Stomach (tissue), 9 donors: Measurements from ENCODE around the gene LRIG2. TPM values are rescaled to one million over a fixed set of nuclear protein-coding genes. Genes with fewer than 3 reads are reported as not detected.

Experiments
- DNase-seq, 2 donors: peaks; one replicate each; pipeline versions ENCODE4 v3.0.0 to v3.0.0-alpha.2; 2013 to 2019
- H3K27ac ChIP-seq, 5 donors: fragments of 200-600 bp in 4 of 5; sonication (generic) in 4 of 5; one replicate each; pipeline ENCODE4 v1.5.1; 2013 to 2019; ENCODE audit warnings: mild to moderate bottlenecking in 1 of 5, moderate library complexity in 1 of 5
- H3K27me3 ChIP-seq, 3 donors: fragments of 200-600 bp; sonication (generic); one replicate each; pipeline ENCODE4 v1.5.1; 2017 to 2019; ENCODE audit warnings: mixed run types in 1 of 3
- H3K36me3 ChIP-seq, 4 donors: fragments of 200-600 bp; sonication (generic); 1 replicate in 3 of 4; 2 replicates in 1 of 4; pipeline ENCODE4 v1.5.1; 2016 to 2019
- H3K4me1 ChIP-seq, 4 donors: fragments of 200-600 bp; sonication (generic); one replicate each; pipeline ENCODE4 v1.5.1; 2016 to 2019
- H3K4me3 ChIP-seq, 4 donors: fragments of 200-600 bp; sonication (generic) in 3 of 4; one replicate each; pipeline ENCODE4 v1.5.1; 2016 to 2019; ENCODE audit warnings: mild to moderate bottlenecking in 1 of 4
- H3K9me3 ChIP-seq, 4 donors: fragments of 200-600 bp; sonication (generic); one replicate each; pipeline ENCODE4 v1.5.1; 2016 to 2019
- CTCF ChIP-seq, 7 experiments: fragments of 450-650 bp in 4 of 7; fragments of 200-600 bp in 3 of 7; sonication (generic) in 3 of 7; IDR thresholded peaks; one replicate each; pipeline ENCODE4 v1.5.1; 2016 to 2019; ENCODE audit warnings: antibody characterized with exemption in 7 of 7, control low read depth in 2 of 7, mild to moderate bottlenecking in 1 of 7
- EP300 ChIP-seq: sonication (generic); formaldehyde crosslinking; IDR thresholded peaks from one replicate; pipeline ENCODE4 v1.6.1; 2017; ENCODE audit warnings: antibody characterized with exemption
- POLR2A ChIP-seq, 4 donors: fragments of 450-650 bp; IDR thresholded peaks; one replicate each; pipeline ENCODE4 v1.6.1; 2016; ENCODE audit warnings: antibody characterized with exemption in 4 of 4, control low read depth in 2 of 4, mild to moderate bottlenecking in 1 of 4, moderate library complexity in 1 of 4
- POLR2AphosphoS5 ChIP-seq, 3 donors: sonication (generic); formaldehyde crosslinking; IDR thresholded peaks; one replicate each; pipeline ENCODE4 v1.6.1; 2016; ENCODE audit warnings: antibody characterized with exemption in 3 of 3
- WGBS, 5 donors: extraction: QIAGEN DNeasy Blood & Tissue Kit in 3 of 5; methylation state at CpG; one replicate each; pipeline versions ENCODE4 v1.1.5 to v1.1.7; 2013 to 2018; 5-methylcytosine and 5-hydroxymethylcytosine counted together
- intact Hi-C: fragments of 100-400 bp; cut with DNase I; formaldehyde crosslinking; loops from one replicate; pipeline ENCODE4 v1.15.1; 2023; ENCODE audit warnings: low total_unique reads
- polyA plus RNA-seq, 3 donors: library from polyadenylated mRNA; stranded (reverse); fragments of 200-250 nt; gene quantifications; one replicate each; pipeline ENCODE4 v1.2.3, GENCODE V29; 2013
- total RNA-seq, 5 donors: library from RNA; depleted of rRNA; stranded (reverse); fragments of >200 nt; gene quantifications; one replicate each; pipeline versions ENCODE4 v1.1.0 to v1.2.3, GENCODE V29; 2014 to 2016
- donor health status: healthy with polysubstance abuse.
- donor health status: Bipolar disorder and iron deficiency.
- donor health status: healthy.

LRIG2 gene
- total and polyA plus RNA-seq, 8 donors = 0.87 to 47.0 (median 13.1) TPM

GRCh38 chr1:113090051-113090450 lies 17.1 kb downstream of the LRIG2 start:
- H3K4me1 ChIP-seq = peaks cover 0 to 32% (median 14%) of the 10 kb centered on the region in 4 donors
- H3K27me3 ChIP-seq = no peaks in the 10 kb centered on the region
- intact Hi-C loops = no loop called here
- H3K27ac ChIP-seq = no peak overlapping the region
- H3K36me3 ChIP-seq = peaks cover 12 to 39% (median 32%) of the 10 kb centered on the region in 4 donors
- no peak overlapping the region for H3K4me3 ChIP-seq
- no peaks in the 10 kb centered on the region for H3K9me3 ChIP-seq
- WGBS, 5 donors = 89 to 100% (median 98%) methylated on average over 1 of the region's 1 CpG
- TF ChIP-seq POLR2A (IDR thresholded peaks at IDR 0.05) (no peak), CTCF (IDR thresholded peaks at IDR 0.05) (no peak), POLR2AphosphoS5 (IDR thresholded peaks at IDR 0.05) (no peak), EP300 (no peak)
- no peak for DNase-seq

GRCh38 chr1:113091988-113092594 lies 19.1 kb downstream of the LRIG2 start:
- Histone ChIP-seq H3K9me3 (no peaks in the 10 kb centered on the region), H3K4me3 (no peak overlapping the region), H3K27me3 (no peaks in the 10 kb centered on the region), H3K36me3 (peaks cover 31 to 54% (median 48%) of the 10 kb centered on the region in 4 donors), H3K4me1 (peaks cover 0 to 28% (median 12%) of the 10 kb centered on the region in 4 donors), H3K27ac (no peak overlapping the region)
- intact Hi-C loops = no loop called here
- TF ChIP-seq POLR2A (IDR thresholded peaks at IDR 0.05) = no peak
- TF ChIP-seq CTCF (IDR thresholded peaks at IDR 0.05) = no peak
- TF ChIP-seq EP300 = no peak
- 41 to 66% (median 53%) methylated on average over 1 of the region's 1 CpG for WGBS, 5 donors
- DNase-seq = peak in 1 of 2 donors; percentile 13

- 93 to 98% (median 95%) methylated on average over 4 of the region's 4 CpGs for WGBS, 5 donors
- intact Hi-C loops = no loop called here
- Histone ChIP-seq H3K9me3 (no peaks in the 10 kb centered on the region), H3K27me3 (no peaks in the 10 kb centered on the region), H3K36me3 (peaks cover 40 to 78% (median 72%) of the 10 kb centered on the region in 4 donors), H3K4me3 (no peak overlapping the region), H3K27ac (no peak overlapping the region), H3K4me1 (peaks cover 0 to 14% (median 6%) of the 10 kb centered on the region in 4 donors)
- TF ChIP-seq POLR2A (IDR thresholded peaks at IDR 0.05) (no peak), CTCF (IDR thresholded peaks at IDR 0.05) (no peak), EP300 (no peak), POLR2AphosphoS5 (IDR thresholded peaks at IDR 0.05) (no peak)
- DNase-seq = no peak
These were observed 21.5 kb downstream of the LRIG2 start for GRCh38 chr1:113094506-113094905.

GRCh38 chr1:113095790-113096455 lies 22.9 kb downstream of the LRIG2 start:
- intact Hi-C loops = no loop called here
- Histone ChIP-seq H3K36me3 (peaks cover 54 to 93% (median 86%) of the 10 kb centered on the region in 4 donors), H3K27me3 (no peaks in the 10 kb centered on the region), H3K27ac (no peak overlapping the region), H3K4me3 (no peak overlapping the region), H3K9me3 (no peaks in the 10 kb centered on the region), H3K4me1 (peaks cover 0 to 11% (median 5%) of the 10 kb centered on the region in 4 donors)
- 82 to 88% (median 85%) methylated on average over 5 of the region's 5 CpGs for WGBS, 5 donors
- no peak for TF ChIP-seq CTCF (IDR thresholded peaks at IDR 0.05)
- TF ChIP-seq POLR2A (IDR thresholded peaks at IDR 0.05) = no peak
- TF ChIP-seq EP300 = no peak
- TF ChIP-seq POLR2AphosphoS5 (IDR thresholded peaks at IDR 0.05) = no peak
- peak in 1 of 2 donors; percentile 42 for DNase-seq
